GM21619 (cell line): Measurements from ENCODE around the gene RPTN.
A peak's percentile ranks its signal among the peaks of the same experiment; 100 is the strongest.

Source experiments
- ATAC-seq: cut with Tn5 transposase; IDR thresholded peaks from one replicate; pipeline ENCODE4 v1.9.1; 2021; ENCODE audit not compliant: unreplicated experiment

Gene RPTN, protein sequence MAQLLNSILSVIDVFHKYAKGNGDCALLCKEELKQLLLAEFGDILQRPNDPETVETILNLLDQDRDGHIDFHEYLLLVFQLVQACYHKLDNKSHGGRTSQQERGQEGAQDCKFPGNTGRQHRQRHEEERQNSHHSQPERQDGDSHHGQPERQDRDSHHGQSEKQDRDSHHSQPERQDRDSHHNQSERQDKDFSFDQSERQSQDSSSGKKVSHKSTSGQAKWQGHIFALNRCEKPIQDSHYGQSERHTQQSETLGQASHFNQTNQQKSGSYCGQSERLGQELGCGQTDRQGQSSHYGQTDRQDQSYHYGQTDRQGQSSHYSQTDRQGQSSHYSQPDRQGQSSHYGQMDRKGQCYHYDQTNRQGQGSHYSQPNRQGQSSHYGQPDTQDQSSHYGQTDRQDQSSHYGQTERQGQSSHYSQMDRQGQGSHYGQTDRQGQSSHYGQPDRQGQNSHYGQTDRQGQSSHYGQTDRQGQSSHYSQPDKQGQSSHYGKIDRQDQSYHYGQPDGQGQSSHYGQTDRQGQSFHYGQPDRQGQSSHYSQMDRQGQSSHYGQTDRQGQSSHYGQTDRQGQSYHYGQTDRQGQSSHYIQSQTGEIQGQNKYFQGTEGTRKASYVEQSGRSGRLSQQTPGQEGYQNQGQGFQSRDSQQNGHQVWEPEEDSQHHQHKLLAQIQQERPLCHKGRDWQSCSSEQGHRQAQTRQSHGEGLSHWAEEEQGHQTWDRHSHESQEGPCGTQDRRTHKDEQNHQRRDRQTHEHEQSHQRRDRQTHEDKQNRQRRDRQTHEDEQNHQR

GRCh38 chr1:152159144-152159543 lies at the start of gene RPTN:
Gene RPTN, minus strand, starts transcription at chr1:152159228. Its CDS starts 1,339 bp downstream, at chr1:152157889.
- no peak for ATAC-seq

DNA sequence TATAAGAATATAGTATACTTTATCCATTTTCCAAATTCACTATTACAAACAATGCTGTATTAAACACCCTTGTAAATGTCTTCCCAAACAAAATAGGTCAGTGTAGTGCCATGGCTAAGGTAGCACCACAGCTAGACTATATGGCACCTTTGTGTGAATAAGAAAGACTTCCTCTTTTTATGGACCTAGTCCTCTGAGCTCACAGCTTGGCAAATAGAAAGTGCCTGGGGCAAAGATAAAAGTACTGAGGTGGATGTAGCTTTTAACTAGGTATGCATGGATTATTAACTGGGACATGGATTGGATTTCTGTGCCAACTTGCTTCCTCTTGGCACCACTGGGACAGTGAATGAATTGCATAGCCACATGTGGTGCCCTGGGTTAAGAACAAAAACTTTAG lies 40.0 kb upstream of the RPTN start:
- ATAC-seq: no peak

- ATAC-seq: no peak
These were observed 38.4 kb upstream of the RPTN start for GRCh38 chr1:152197361-152197941.

DNA sequence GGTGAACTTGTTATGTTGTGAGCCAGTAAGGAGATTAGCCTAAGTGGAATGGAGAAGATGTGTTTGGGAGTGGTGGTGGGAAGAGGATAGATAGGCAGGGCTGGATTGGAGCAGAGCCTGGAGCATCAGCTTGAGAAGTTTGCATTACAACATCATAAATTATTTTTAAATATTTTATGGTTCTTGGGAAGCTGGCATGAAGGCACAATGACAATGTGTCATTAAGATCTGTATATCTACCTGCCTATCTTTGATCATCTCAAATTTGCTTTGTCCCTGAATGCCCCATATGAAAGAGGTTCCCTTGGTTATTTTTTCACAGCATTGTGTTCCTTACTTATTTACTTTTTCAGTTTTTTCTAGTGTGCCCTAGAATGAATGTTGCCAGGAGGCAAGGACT lies 32.7 kb upstream of the RPTN start:
- no peak for ATAC-seq

DNA sequence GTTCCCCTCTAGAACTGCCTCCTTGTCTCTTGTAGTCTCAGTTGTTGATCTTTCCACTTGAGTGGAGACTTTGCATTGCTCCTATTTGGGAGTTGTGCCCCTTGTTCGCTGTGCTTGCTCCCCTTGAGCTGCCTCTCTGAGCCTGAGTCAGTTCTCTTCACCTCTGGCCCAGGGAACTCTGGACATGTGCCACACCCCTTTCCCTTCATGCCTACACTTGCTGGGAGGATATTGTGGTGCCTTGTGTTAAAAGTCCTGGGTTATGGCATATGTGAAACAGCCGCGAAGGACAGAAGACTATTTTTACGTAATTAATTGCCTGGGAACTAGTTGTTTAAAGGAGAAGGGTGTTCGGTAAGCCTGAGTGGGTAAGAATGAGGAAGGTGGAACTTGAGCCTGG lies 32.2 kb upstream of the RPTN start:
- no peak for ATAC-seq

DNA sequence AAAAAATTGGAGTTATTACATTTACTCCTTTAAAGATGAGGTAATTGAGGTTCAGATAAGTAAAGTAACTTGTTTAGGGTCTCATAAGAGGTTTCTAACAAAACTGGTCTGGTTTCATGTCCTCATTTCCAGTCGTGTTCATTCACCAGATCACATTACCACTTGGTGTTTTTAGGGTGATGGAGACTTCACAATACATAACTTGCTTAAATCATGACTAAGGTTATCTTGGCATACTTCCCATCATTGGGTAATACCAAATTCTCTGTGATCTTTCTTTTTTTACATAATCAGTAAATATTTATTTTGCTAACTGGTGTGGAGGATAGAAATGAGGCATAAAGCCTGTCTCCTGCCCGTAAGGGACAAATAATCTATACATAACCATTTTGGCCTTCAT lies 31.6 kb upstream of the RPTN start:
- no peak for ATAC-seq

DNA sequence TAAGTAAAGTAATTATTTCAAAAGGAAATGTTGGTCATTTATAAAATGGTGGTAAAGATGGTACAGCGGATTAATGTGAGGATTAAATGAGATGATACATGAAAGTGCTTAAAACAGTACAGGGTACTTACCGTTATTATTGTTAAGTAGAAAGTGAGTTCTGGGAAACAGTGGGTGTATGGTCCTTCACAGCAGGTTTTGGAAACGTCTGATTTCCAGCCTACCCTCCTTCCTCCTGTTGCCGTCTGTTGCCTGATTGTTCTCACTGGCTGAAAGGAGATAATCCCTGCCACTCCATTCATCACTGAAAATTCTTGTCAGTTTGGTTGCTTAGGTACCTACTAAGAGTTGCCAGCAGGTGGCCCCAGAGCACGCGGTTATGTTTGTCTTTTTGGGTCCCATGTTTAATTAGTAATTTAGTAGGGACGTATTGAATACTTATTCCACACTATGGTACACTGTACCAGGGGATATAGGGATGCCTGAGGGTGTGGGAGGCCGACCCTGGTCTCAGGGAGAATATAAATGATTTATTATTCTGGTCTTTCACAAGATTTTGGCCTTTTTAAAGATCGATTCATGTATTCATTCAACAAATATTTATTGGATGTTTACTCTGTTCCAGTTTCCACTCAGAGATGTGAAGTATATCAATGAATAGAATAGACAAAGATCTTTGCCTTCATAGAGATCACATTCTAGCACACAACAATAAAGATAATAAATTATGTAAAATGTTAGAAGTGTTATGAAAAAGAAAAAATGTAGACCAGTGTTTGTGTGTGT lies 30.8 kb upstream of the RPTN start:
- no peak for ATAC-seq

GRCh38 chr1:152188673-152189591 lies 29.9 kb upstream of the RPTN start:
- no peak for ATAC-seq

DNA sequence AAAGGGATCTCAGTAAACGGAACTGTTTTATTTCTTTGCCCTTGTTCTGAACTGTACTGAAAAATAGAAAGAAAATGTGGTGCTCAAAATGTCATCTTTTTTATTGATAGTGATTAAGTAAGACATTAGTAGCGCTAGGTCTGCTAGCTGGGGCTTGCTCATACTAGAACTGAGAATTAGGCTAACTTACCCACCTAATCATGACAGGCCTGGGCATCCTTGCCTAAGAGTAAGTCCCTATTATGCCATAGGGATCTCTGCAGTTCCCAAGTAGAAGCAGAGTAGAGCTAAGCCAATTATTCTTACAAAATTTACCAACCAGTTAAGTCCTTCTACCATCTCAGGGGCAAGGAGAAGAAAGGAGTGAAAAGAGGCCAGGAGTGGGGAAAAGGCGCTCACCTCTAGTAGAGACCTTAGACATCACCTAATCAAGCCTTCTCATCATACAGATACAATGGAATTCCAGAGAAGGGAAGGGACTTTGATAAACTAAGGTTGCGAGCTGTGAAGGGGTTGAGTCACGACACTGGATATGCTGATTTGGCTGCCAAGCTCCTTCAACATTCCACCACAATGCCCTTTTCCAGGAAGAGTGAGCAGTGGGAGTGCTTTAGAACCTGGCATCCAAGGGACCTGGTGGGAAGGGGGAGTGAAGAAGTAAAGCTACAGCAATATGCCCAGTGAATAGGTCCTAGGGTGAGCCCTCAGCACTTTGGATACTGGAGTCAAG lies 27.7 kb upstream of the RPTN start:
- no peak for ATAC-seq

DNA sequence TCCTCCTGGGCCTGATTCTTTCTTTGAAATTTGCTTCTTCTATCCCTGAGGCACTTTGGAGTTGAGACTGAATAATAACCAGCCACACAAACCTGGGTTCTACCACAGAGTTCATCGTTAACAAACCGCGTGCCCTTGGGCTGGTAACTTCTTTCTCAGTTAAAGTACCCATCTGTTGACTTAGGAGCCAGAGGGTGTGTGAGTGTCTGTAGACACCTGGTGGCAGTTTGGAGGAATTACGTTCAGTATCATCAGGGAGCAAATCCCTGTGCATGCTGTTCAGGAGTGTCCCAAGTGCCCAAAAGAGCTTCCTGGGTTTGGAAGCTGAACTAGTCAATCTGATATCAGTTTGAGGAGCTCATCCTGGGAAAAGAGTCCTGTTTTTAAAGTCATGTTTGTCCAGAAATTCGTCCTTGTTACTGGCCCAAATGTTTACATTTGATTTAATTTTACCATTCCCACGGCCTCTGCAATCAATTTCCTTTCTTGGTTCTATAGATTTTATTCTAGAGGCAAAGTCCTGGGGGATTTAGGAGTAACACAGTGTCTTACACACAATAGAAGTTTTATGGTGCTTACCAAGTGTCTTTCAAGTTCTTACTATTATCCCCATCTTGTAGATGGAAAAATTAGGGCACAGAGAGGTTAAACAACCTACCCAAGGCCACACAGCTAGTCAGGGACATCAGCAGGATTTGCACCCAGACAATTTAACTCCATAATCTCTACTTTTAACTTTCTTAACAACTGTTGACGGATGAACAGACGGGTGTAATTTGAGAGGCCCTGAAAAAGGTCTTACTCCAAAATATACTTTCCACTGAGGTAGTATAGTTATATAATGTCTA lies 26.7 kb upstream of the RPTN start:
- peak; percentile 56 for ATAC-seq

DNA sequence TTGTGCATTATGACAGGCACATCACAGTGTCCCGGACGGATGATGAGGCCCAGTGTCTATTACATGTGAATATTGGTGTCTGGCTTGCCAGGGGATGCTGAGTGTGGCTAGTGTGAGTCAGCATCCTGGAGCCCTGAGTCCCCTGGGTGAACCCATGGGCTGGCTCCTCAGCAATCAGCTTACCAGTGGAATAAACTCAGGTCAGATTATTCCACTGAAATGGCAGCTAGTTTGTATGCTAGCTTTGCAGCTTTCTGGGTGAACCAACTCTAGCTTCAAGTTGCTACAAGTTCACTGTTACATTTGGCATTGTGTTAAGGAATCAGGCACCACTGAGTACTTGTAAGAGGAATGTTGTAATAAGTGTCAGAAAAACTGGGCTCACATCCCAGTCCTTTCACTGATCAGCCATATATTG lies 23.9 kb upstream of the RPTN start:
- ATAC-seq: no peak

GRCh38 chr1:152182431-152182830 lies 23.4 kb upstream of the RPTN start:
- no peak for ATAC-seq

DNA sequence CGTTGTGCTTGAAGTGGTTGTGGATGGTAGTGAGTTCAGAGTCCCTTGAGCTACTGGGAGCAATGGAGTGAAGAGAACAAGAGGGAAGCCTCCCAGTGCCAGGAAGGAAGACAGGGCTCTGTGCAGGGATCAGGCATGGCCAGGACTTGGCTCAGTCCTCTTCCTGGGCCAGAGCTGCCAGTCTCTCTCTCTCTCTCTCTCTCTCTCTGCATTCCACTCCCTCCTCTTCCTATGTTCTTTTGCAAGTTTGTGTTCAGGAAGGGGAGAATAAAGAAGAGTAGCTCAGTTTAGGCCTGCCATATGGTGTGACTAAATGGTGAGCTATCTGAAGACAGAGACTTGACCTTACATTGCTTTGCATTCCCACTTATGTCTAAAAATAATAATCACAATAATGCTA lies 20.5 kb upstream of the RPTN start:
- no peak for ATAC-seq

DNA sequence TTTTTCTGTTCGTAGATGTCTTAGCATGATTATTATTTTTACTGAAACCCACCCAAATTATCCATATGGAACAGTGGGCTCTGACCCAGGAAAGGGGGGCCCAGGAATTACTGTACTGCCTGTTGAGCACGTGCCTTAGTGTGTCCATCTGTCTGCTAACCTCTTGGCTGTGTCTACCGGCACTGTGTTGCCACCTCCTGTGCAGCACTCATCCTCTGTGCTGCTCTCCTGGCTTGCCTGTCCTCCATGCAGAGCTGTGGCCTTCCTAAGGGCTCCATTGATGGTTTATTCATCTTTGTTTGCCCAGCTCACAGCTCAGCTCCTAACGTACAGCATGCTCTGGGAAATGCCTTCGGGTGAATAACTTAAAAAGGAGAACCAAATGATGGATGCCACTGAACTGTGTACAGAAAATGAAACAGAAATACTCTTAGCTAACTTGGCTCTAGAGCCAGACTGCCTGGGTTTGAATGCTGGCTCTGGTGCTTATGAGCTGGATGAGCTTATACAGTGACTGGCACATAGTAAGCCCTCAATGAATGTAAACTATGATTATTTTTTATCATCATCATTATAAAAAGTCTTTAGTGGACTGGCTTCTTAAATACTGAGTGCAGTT lies 11.4 kb upstream of the RPTN start:
- no peak for ATAC-seq

GRCh38 chr1:152169366-152170025 lies 10.5 kb upstream of the RPTN start:
- no peak for ATAC-seq

- ATAC-seq: no peak
These were observed 9.5 kb upstream of the RPTN start for GRCh38 chr1:152168535-152168868.

GRCh38 chr1:152167835-152168534 lies 9.0 kb upstream of the RPTN start:
- no peak for ATAC-seq
